ENCODE measurements around the gene TSC22D2. TPM values are rescaled to one million over a fixed set of nuclear protein-coding genes. Genes with fewer than 3 reads are reported as not detected.

TSC22D2 gene
- total RNA-seq, 1 donor from 2014 or later: 16.0 TPM

DNA sequence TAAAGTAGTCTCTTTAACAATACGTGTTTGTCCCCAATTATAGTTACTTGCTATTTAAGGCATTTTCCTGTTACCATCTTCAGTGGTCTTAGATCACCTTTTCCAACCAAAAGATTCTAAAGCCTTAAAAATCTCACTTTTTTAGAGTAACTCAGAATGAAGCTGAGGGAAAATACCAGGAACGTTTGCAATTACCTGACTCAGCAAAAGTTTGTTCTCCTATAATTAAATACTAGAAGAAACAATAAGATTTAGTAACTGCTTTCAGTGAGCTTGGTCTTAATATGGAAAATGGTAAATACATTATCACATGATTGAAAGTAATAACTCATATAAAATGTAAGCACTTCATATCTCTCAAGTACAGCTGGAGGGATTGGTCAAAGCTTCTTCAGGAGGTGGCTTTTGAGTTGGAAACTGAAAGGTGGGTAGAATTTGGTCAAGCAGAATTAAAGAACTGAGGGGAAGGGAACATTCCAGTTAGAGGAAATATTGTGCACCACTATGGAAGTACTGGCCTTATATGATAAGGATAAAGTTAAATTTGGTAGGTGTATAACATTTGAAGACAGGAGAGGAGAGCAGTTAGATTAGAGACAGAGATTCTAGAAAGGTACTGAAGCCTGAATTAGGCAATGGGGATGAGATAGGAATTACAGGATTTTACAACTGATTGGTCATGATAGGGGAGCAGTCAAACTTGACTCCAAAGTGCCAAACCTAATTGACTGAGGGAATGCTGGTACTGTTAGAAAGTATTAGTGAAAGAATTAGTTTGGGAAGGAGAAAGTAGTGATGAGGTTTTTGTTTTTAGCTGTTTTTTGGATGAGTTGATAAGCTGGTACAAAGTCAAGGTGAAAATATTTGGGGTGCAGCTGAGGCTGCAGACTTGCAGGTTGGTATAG is 21.9 kb downstream of the TSC22D2 start:
- no peak for DNase-seq (ENCODE audit: low read depth)
- H3K4me3 ChIP-seq (ENCODE audit: low read depth, low read length): no peak overlapping the region
- no peak for TF ChIP-seq CTCF (conservative IDR thresholded peaks at IDR 0.05; ENCODE audit: low read depth, low read length)

DNA sequence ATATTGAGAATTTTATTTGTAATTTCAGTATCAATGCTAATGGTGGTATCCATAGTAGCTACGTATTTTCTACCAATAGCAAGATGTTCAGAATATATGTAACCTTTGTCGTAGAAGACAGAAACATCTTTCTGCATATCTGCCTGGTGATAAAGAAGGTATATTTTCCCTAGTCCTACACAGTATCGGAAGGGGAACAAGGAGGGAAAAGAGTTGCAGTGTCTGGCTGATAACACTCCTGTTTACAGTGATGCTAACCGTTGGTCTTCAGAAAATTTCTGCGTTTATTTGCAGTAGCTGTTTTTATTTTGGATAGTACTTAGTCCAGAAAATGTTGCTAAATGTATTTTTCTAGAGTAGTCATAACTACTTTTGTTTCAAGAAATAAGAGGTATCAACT is 25.2 kb downstream of the TSC22D2 start:
- H3K4me3 ChIP-seq (ENCODE audit: low read depth, low read length): no peak overlapping the region
- TF ChIP-seq CTCF (conservative IDR thresholded peaks at IDR 0.05; ENCODE audit: low read depth, low read length): no peak
- no peak for DNase-seq (ENCODE audit: low read depth)

GRCh38 chr3:150434234-150434633 is 26.1 kb downstream of the TSC22D2 start:
- no peak for TF ChIP-seq CTCF (conservative IDR thresholded peaks at IDR 0.05; ENCODE audit: low read depth, low read length)
- no peak overlapping the region for H3K4me3 ChIP-seq (ENCODE audit: low read depth, low read length)
- DNase-seq (ENCODE audit: low read depth): no peak

GRCh38 chr3:150436161-150436560 is 28.1 kb downstream of the TSC22D2 start:
- no peak for TF ChIP-seq CTCF (conservative IDR thresholded peaks at IDR 0.05; ENCODE audit: low read depth, low read length)
- no peak overlapping the region for H3K4me3 ChIP-seq (ENCODE audit: low read depth, low read length)
- DNase-seq (ENCODE audit: low read depth): no peak

DNA sequence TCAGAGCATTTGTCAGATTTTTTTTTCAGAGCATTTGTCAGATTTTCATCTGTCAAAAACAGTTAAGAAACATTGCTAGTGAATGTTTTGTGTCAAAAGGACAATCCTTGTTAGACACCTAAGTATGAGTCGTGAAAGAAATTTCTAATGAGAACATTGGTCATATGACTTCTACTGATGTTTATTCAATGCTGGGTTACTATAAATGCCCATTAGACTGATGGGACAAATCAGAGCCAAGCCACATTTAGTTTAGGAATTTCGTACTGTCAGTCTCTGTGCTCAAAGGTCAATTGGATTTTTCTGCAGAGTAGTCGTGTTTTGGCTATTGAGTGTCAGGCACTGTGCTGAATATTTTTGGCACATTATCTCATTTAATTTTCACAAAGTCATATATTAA is 31.6 kb downstream of the TSC22D2 start:
- DNase-seq (ENCODE audit: low read depth): no peak
- TF ChIP-seq CTCF (conservative IDR thresholded peaks at IDR 0.05; ENCODE audit: low read depth, low read length): no peak
- no peak overlapping the region for H3K4me3 ChIP-seq (ENCODE audit: low read depth, low read length)

DNA sequence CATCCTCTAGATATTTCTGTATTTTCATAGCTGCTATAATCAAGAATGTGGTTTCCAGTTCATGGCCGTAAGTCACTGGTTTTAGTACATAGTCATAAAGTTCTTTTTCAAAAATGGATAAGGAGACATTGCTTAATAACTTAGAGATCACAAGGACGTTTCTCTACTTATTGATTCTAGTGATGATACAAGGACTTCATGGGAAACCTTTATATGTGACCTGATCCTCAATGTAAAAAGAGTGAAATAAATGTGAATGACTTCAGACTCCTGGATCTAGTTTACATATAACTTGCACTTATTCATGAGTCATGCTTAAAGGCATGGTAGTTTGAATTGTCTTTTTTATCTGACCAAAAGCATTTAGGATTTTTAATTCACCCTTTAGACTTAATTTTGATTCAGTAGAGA is 35.2 kb downstream of the TSC22D2 start:
- TF ChIP-seq CTCF (conservative IDR thresholded peaks at IDR 0.05; ENCODE audit: low read depth, low read length): no peak
- H3K4me3 ChIP-seq (ENCODE audit: low read depth, low read length): no peak overlapping the region
- DNase-seq (ENCODE audit: low read depth): no peak

DNA sequence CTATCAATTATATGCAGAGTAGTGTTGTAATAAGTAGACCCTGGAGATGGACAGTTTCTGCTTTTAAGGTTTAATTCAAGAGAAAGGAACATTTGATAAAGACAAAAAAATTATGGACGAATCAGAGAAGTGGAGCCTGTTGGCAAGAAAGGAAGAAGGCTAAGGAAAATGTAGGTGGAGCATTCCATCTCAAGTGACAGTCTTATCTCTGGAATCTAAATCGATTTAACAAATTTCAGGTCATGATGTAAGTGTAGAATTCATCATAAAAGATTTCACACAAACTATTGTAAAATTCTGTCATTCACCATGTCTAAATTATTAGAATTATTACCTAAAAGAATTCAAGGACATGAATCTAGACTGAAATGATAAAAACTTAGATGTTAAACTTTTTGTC is 36.3 kb downstream of the TSC22D2 start:
- DNase-seq (ENCODE audit: low read depth): no peak
- H3K4me3 ChIP-seq (ENCODE audit: low read depth, low read length): no peak overlapping the region
- no peak for TF ChIP-seq CTCF (conservative IDR thresholded peaks at IDR 0.05; ENCODE audit: low read depth, low read length)

Data from epithelial cell of proximal tubule (primary cell).